ENCODE measurements around the gene XYLB.

DNA sequence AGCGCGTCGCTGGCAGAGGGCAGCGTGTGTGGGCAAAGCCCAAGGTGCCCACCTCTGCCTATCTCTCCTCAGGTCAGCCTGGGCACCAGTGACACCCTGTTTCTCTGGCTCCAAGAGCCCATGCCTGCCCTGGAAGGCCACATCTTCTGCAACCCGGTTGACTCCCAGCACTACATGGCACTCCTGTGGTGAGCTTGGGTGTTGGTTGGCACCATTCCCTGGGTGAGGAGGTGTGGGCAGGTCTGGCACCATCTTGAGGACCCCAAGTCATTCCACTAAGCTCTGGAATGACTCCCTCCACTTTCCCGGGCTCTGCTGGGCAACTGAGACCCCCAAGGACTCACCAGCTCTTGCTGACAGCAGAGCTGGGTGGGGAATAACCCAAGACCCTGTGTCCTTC is 28.5 kb downstream of the XYLB start:
- TF ChIP-seq, protein P1, sequence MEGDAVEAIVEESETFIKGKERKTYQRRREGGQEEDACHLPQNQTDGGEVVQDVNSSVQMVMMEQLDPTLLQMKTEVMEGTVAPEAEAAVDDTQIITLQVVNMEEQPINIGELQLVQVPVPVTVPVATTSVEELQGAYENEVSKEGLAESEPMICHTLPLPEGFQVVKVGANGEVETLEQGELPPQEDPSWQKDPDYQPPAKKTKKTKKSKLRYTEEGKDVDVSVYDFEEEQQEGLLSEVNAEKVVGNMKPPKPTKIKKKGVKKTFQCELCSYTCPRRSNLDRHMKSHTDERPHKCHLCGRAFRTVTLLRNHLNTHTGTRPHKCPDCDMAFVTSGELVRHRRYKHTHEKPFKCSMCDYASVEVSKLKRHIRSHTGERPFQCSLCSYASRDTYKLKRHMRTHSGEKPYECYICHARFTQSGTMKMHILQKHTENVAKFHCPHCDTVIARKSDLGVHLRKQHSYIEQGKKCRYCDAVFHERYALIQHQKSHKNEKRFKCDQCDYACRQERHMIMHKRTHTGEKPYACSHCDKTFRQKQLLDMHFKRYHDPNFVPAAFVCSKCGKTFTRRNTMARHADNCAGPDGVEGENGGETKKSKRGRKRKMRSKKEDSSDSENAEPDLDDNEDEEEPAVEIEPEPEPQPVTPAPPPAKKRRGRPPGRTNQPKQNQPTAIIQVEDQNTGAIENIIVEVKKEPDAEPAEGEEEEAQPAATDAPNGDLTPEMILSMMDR (conservative IDR thresholded peaks at IDR 0.05), result no peak
- TF ChIP-seq ZFX (IDR thresholded peaks at IDR 0.05), result no peak

All from C4-2B (cell line).